CD14-positive monocyte (primary cell): Measurements from ENCODE around the gene STARD3. TPM values are rescaled to one million over a fixed set of nuclear protein-coding genes. Genes with fewer than 3 reads are reported as not detected.

Experiments used
- DNase-seq, 3 donors: peaks; one replicate each; pipeline ENCODE4 v3.0.0-alpha.2; 2011 to 2022
- H2AFZ ChIP-seq: 2 replicates; pipeline ENCODE4 v1.6.0; 2012; ENCODE audit warnings: mild to moderate bottlenecking, low read depth, low read length, inconsistent platforms; ENCODE audit not compliant: insufficient read depth, poor library complexity, severe bottlenecking
- H3K27ac ChIP-seq, 2 donors: 1 replicate in 1 of 2; 2 replicates in 1 of 2; pipeline ENCODE4 v1.5.1; 2012 to 2013; ENCODE audit warnings: low read length in 2 of 2, control low read depth in 1 of 2, inconsistent platforms in 1 of 2, low read depth in 1 of 2, mild to moderate bottlenecking in 1 of 2
- H3K27me3 ChIP-seq, 2 donors: one replicate each; pipeline versions ENCODE4 v1.6.0 to v1.6.1; 2011 to 2013; ENCODE audit warnings: low read length in 2 of 2; ENCODE audit not compliant: control insufficient read depth in 2 of 2, insufficient read depth in 2 of 2
- H3K36me3 ChIP-seq, 2 donors: replicated peaks in 1 of 2; 1 replicate in 1 of 2; 2 replicates in 1 of 2; pipeline versions ENCODE4 v1.5.1 to v1.6.1; 2012 to 2013; ENCODE audit warnings: low read length in 2 of 2, control low read depth in 1 of 2, inconsistent platforms in 1 of 2, mild to moderate bottlenecking in 1 of 2; ENCODE audit not compliant: insufficient read depth in 2 of 2, control insufficient read depth in 1 of 2
- H3K4me1 ChIP-seq, 2 donors: 1 replicate in 1 of 2; 2 replicates in 1 of 2; pipeline versions ENCODE4 v1.5.1 to v1.6.1; 2012 to 2013; ENCODE audit warnings: low read length in 2 of 2, control low read depth in 1 of 2, inconsistent platforms in 1 of 2, mild to moderate bottlenecking in 1 of 2, moderate library complexity in 1 of 2; ENCODE audit not compliant: insufficient read depth in 2 of 2, control insufficient read depth in 1 of 2
- H3K4me2 ChIP-seq: replicated peaks from 2 replicates; pipeline ENCODE3; 2012; ENCODE audit warnings: low read length, moderate library complexity, mild to moderate bottlenecking; ENCODE audit not compliant: poor library complexity, severe bottlenecking; ENCODE audit errors: extremely low read depth
- H3K4me3 ChIP-seq, 3 experiments: fragments of 200-600 bp in 1 of 3; sonication (generic) in 1 of 3; replicated peaks in 1 of 3; 1 replicate in 2 of 3; 2 replicates in 1 of 3; pipeline ENCODE4 v1.5.1; 2011 to 2013; ENCODE audit warnings: low read length in 3 of 3, mild to moderate bottlenecking in 3 of 3, control low read depth in 2 of 3, low read depth in 2 of 3, inconsistent platforms in 1 of 3, moderate library complexity in 1 of 3
- H3K79me2 ChIP-seq: 2 replicates; pipeline ENCODE4 v1.6.0; 2012; ENCODE audit warnings: mild to moderate bottlenecking, control low read depth, inconsistent platforms, low read length, moderate library complexity; ENCODE audit not compliant: insufficient read depth
- H3K9ac ChIP-seq: 2 replicates; pipeline ENCODE4 v1.6.0; 2017; ENCODE audit warnings: low read length, mild to moderate bottlenecking; ENCODE audit not compliant: insufficient read depth, poor library complexity, severe bottlenecking
- H3K9me3 ChIP-seq, 2 donors: replicated peaks in 1 of 2; 1 replicate in 1 of 2; 2 replicates in 1 of 2; pipeline versions ENCODE4 v1.5.1 to v1.6.1; 2012 to 2013; ENCODE audit warnings: low read length in 2 of 2, control low read depth in 1 of 2; ENCODE audit not compliant: control insufficient read depth in 1 of 2, insufficient read depth in 1 of 2
- H4K20me1 ChIP-seq: 2 replicates; pipeline ENCODE4 v1.6.0; 2012; ENCODE audit warnings: mild to moderate bottlenecking, low read length, control low read depth, moderate library complexity; ENCODE audit not compliant: insufficient read depth
- H3K27ac Mint-ChIP-seq, 7 donors: one replicate each; pipeline ENCODE4 v1.8.0; 2020; ENCODE audit warnings: mild to moderate bottlenecking in 7 of 7, mixed read lengths in 7 of 7, moderate library complexity in 6 of 7, inconsistent platforms in 2 of 7
- H3K27me3 Mint-ChIP-seq, 3 donors: one replicate each; pipeline ENCODE4 v1.8.0; 2021 to 2022; ENCODE audit warnings: low read depth in 3 of 3, mild to moderate bottlenecking in 3 of 3, mixed read lengths in 3 of 3, moderate library complexity in 3 of 3, inconsistent platforms in 1 of 3
- H3K36me3 Mint-ChIP-seq, 2 donors: one replicate each; pipeline ENCODE4 v1.8.0; 2020; ENCODE audit warnings: mixed read lengths in 2 of 2, inconsistent platforms in 1 of 2, mild to moderate bottlenecking in 1 of 2
- H3K4me1 Mint-ChIP-seq: one replicate; pipeline ENCODE4 v1.8.0; 2020; ENCODE audit warnings: mild to moderate bottlenecking, mixed read lengths
- H3K4me3 Mint-ChIP-seq, 2 donors: one replicate each; pipeline ENCODE4 v1.8.0; 2020; ENCODE audit warnings: mild to moderate bottlenecking in 2 of 2, mixed read lengths in 2 of 2, moderate library complexity in 1 of 2
- H3K9me3 Mint-ChIP-seq, 7 donors: one replicate each; pipeline ENCODE4 v1.8.0; 2020 to 2022; ENCODE audit warnings: mixed read lengths in 7 of 7, mild to moderate bottlenecking in 6 of 7, moderate library complexity in 6 of 7, inconsistent platforms in 2 of 7
- WGBS: methylation state at CpG from one replicate; pipeline ENCODE4 v1.1.5; 2013; ENCODE audit warnings: missing lambda C conversion rate; ENCODE audit not compliant: insufficient coverage; 5-methylcytosine and 5-hydroxymethylcytosine counted together
- intact Hi-C, 2 donors: fragments of 100-400 bp; cut with micrococcal nuclease; formaldehyde crosslinking; loops; one replicate each; pipeline versions ENCODE4 v1.15.0 to v1.15.1; 2023
- polyA plus RNA-seq, 3 donors: library from polyadenylated mRNA; depleted of rRNA in 1 of 3; unstranded in 2 of 3; stranded (reverse) in 1 of 3; fragments of 300-500 nt in 2 of 3; fragments of >200 nt in 1 of 3; fragmentation: Illumina TruSeq in 2 of 3; gene quantifications; 1 replicate in 2 of 3; 2 replicates in 1 of 3; pipeline ENCODE4 v1.2.3, GENCODE V29; 2012 to 2021
- TF ChIP-seq, protein P1 (sequence below): fragments of 200-600 bp; IDR thresholded peaks from one replicate; pipeline ENCODE4 v1.8.0; 2022; ENCODE audit warnings: antibody characterized with exemption, mild to moderate bottlenecking

Gene STARD3
- polyA plus RNA-seq, 3 donors: 35.1 to 114 (median 45.3) TPM

DNA sequence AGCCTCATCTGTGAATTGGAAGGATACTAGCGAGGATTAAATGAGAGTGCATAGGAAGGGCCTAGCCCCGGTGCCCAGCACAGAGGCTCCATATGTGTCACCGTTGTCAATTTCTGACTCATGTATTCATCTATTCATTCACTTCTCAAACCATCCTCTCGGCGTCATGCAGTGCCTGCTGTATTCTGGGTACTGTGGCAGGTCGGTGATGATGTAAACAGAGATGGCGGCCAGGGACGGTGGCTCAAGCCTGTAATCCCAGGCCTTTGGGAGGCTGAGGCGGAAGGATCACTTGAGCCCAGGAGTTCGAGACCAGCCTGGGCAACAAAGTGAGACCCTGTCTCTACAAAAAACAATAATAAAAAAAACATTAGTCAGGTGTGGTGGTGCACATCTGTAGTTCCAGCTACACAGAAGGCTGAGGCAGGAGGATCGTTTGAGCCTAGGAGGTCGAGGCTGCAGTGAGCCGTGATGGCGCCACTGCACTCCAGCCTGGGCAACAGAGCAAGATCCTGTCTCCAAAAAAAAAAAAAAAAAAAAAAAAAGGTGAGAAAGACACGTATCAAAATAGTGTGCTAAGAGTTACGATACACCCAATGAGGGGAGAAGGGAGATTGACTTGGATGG is 14.5 kb upstream of the STARD3 start:
- DNase-seq: no peak
- H3K9ac ChIP-seq: no peak overlapping the region

DNA sequence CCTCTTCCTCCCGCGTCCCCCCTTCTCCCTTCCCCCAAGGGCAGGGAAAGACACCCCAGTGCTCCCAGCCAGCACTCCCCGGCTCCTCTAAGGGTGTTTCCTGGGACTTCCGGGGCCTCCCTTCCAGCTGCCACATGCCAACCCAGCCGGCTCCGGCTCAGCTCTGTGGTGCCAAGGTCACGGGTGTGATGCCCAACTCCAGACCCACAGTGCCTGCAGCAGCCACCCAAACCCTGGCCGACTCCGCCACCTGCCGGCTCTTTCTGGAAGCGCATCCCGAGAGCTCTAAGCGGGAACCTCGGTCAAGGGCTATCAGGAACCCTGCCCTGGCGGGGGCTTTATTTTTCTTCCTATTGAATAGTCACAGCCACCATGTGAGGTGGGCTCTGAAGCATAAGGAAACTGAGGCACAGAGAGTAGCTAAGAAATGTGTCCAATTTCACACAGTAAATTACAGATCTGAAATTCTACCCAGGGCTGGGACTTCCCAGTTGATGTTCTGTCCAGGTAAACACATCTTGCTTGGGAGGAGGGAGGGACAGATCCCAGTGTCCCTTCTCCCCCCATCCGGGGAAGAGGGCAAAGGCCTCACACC is 13.5 kb upstream of the STARD3 start:
- no peak overlapping the region for H3K4me3 ChIP-seq
- H3K27me3 ChIP-seq: peaks cover 16 to 65% of the 10 kb centered on the region in 2 donors
- H3K9me3 Mint-ChIP-seq: peaks cover 0 to 11% (median 2%) of the 10 kb centered on the region in 7 donors
- H3K27me3 Mint-ChIP-seq: peaks cover 54 to 84% (median 75%) of the 10 kb centered on the region in 3 donors
- H4K20me1 ChIP-seq: no peaks in the 10 kb centered on the region
- no peak overlapping the region for H3K4me3 Mint-ChIP-seq
- no peaks in the 10 kb centered on the region for H3K36me3 ChIP-seq
- no peak overlapping the region for H2AFZ ChIP-seq
- WGBS: 9% methylated on average over 11 of the region's 16 CpGs
- H3K9me3 ChIP-seq: no peaks in the 10 kb centered on the region
- H3K4me1 ChIP-seq: peaks cover 12 to 22% of the 10 kb centered on the region in 2 donors
- peak; percentile 76 to 82 (median 77) for DNase-seq
- H3K79me2 ChIP-seq: no peaks in the 10 kb centered on the region
- TF ChIP-seq, protein P1, sequence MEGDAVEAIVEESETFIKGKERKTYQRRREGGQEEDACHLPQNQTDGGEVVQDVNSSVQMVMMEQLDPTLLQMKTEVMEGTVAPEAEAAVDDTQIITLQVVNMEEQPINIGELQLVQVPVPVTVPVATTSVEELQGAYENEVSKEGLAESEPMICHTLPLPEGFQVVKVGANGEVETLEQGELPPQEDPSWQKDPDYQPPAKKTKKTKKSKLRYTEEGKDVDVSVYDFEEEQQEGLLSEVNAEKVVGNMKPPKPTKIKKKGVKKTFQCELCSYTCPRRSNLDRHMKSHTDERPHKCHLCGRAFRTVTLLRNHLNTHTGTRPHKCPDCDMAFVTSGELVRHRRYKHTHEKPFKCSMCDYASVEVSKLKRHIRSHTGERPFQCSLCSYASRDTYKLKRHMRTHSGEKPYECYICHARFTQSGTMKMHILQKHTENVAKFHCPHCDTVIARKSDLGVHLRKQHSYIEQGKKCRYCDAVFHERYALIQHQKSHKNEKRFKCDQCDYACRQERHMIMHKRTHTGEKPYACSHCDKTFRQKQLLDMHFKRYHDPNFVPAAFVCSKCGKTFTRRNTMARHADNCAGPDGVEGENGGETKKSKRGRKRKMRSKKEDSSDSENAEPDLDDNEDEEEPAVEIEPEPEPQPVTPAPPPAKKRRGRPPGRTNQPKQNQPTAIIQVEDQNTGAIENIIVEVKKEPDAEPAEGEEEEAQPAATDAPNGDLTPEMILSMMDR: peak; percentile 94
- no peak overlapping the region for H3K27ac Mint-ChIP-seq
- H3K4me2 ChIP-seq: peak overlapping the region; percentile 7
- H3K36me3 Mint-ChIP-seq: no peaks in the 10 kb centered on the region
- intact Hi-C loops: loop anchor here (2.0 to 5.0 kb wide), 6 partner anchors 31 to 131 kb away; partner anchors contain the start of genes MIEN1 (in 1 of the 2), PNMT (in 1 of the 2) and TCAP (in 1 of the 2)
- peaks cover 20% of the 10 kb centered on the region for H3K4me1 Mint-ChIP-seq
- H3K27ac ChIP-seq: no peak overlapping the region
- no peak overlapping the region for H3K9ac ChIP-seq

More for the DNA sequence above, 14.5 kb upstream of the STARD3 start:
- no peaks in the 10 kb centered on the region for H4K20me1 ChIP-seq
- H3K79me2 ChIP-seq: no peaks in the 10 kb centered on the region
- H3K27me3 Mint-ChIP-seq: peaks cover 51 to 80% (median 71%) of the 10 kb centered on the region in 3 donors
- peak overlapping the region; percentile 46 for H2AFZ ChIP-seq
- H3K9me3 Mint-ChIP-seq: peaks cover 0 to 8% (median 2%) of the 10 kb centered on the region in 7 donors
- peaks cover 25% of the 10 kb centered on the region for H3K4me1 Mint-ChIP-seq
- no peaks in the 10 kb centered on the region for H3K9me3 ChIP-seq
- no peaks in the 10 kb centered on the region for H3K36me3 Mint-ChIP-seq
- H3K27ac ChIP-seq: no peak overlapping the region
- peak overlapping the region in 1 of 2 donors; percentile 25 for H3K4me3 Mint-ChIP-seq
- no peak overlapping the region for H3K4me3 ChIP-seq
- H3K27me3 ChIP-seq: peaks cover 16 to 59% of the 10 kb centered on the region in 2 donors
- no peaks in the 10 kb centered on the region for H3K36me3 ChIP-seq
- H3K4me1 ChIP-seq: peaks cover 16 to 29% of the 10 kb centered on the region in 2 donors
- WGBS: 60% methylated on average over 4 of the region's 16 CpGs
- peak overlapping the region; percentile 45 for H3K4me2 ChIP-seq
- TF ChIP-seq, protein P1: no peak
- intact Hi-C loops: loop anchor here (1.0 to 5.0 kb wide), 7 partner anchors 12 to 132 kb away; partner anchors contain the start of genes MIEN1 (in 1 of the 2), PNMT (in 1 of the 2) and TCAP (in 1 of the 2)
- H3K27ac Mint-ChIP-seq: peak overlapping the region in 2 of 7 donors; percentile 48 to 66
